Lung (tissue), 12 donors: ENCODE measurements around the gene SPON2. TPM values are rescaled to one million over a fixed set of nuclear protein-coding genes. Genes with fewer than 3 reads are reported as not detected.

Experiments used
- ATAC-seq: fragments of 200-7000 bp; cut with Tn5 transposase; one replicate; pipeline ENCODE4 v1.9.1; 2020; ENCODE audit warnings: moderate number of reproducible peaks; ENCODE audit not compliant: insufficient read depth, low FRiP score
- DNase-seq, 3 donors: peaks; one replicate each; pipeline ENCODE4 v3.0.0-alpha.2; 2013 to 2017
- H3K27ac ChIP-seq, 2 donors: one replicate each; pipeline ENCODE4 v1.5.1; 2013; ENCODE audit warnings: mild to moderate bottlenecking in 2 of 2, moderate library complexity in 2 of 2, control low read depth in 1 of 2, inconsistent platforms in 1 of 2, low read depth in 1 of 2, low read length in 1 of 2
- H3K27me3 ChIP-seq, 3 donors: one replicate each; pipeline ENCODE4 v1.5.1; 2013; ENCODE audit warnings: low read length in 2 of 3; ENCODE audit not compliant: control insufficient read depth in 3 of 3, insufficient read depth in 3 of 3
- H3K36me3 ChIP-seq, 4 donors: one replicate each; pipeline ENCODE4 v1.5.1; 2013; ENCODE audit warnings: low read length in 4 of 4, mild to moderate bottlenecking in 1 of 4, moderate library complexity in 1 of 4; ENCODE audit not compliant: control insufficient read depth in 4 of 4, insufficient read depth in 4 of 4
- H3K4me1 ChIP-seq, 5 donors: one replicate each; pipeline ENCODE4 v1.5.1; 2013; ENCODE audit warnings: low read length in 5 of 5, mild to moderate bottlenecking in 2 of 5, moderate library complexity in 1 of 5; ENCODE audit not compliant: control insufficient read depth in 5 of 5, insufficient read depth in 5 of 5
- H3K4me3 ChIP-seq: one replicate; pipeline ENCODE4 v1.5.1; 2013; ENCODE audit warnings: mild to moderate bottlenecking, control low read depth, moderate library complexity
- H3K9ac ChIP-seq, 2 donors: one replicate each; pipeline ENCODE4 v1.5.1; 2013; ENCODE audit warnings: low read length in 2 of 2, control low read depth in 1 of 2; ENCODE audit not compliant: insufficient read depth in 1 of 2
- H3K9me3 ChIP-seq, 4 donors: one replicate each; pipeline ENCODE4 v1.5.1; 2013; ENCODE audit warnings: low read length in 3 of 4, mild to moderate bottlenecking in 1 of 4, moderate library complexity in 1 of 4; ENCODE audit not compliant: control insufficient read depth in 4 of 4, insufficient read depth in 3 of 4
- CTCF ChIP-seq: IDR thresholded peaks from 2 replicates; pipeline ENCODE4 v1.5.1; 2012; ENCODE audit warnings: mild to moderate bottlenecking; ENCODE audit errors: control extremely low read depth, extremely low read depth
- WGBS, 2 donors: extraction: QIAGEN DNeasy Blood & Tissue Kit; methylation state at CpG; one replicate each; pipeline ENCODE4 v1.1.7; 2013; 5-methylcytosine and 5-hydroxymethylcytosine counted together
- polyA plus RNA-seq, 2 donors: library from polyadenylated mRNA; stranded (reverse); fragments of 200-250 nt; gene quantifications; one replicate each; pipeline ENCODE4 v1.2.1, GENCODE V29; 2013
- total RNA-seq, 2 donors: library from RNA; depleted of rRNA in 1 of 2; stranded (reverse); fragments of >200 nt in 1 of 2; gene quantifications; one replicate each; pipeline ENCODE4 v1.2.1, GENCODE V29; 2014 to 2021
- donor health status: control.
- donor health status: control.
- donor health status: Bipolar disorder and iron deficiency.
- donor health status: healthy.
- donor health status: DM: yes; HTN: yes; CAD: no.

SPON2 gene
- total and polyA plus RNA-seq, 4 donors, result 21.0 to 106 (median 68.5) TPM

- H3K27ac ChIP-seq, result no peak overlapping the region
- H3K4me3 ChIP-seq, result no peak overlapping the region
- ATAC-seq (no peak), DNase-seq (no peak)
- WGBS, 2 donors, result 59 to 66% methylated on average over 24 of the region's 24 CpGs
- no peak overlapping the region for H3K9ac ChIP-seq
- peaks cover 0 to 15% (median 0%) of the 10 kb centered on the region in 5 donors for H3K4me1 ChIP-seq
- H3K27me3 ChIP-seq, result peaks cover 0 to 22% (median 6%) of the 10 kb centered on the region in 3 donors
- no peaks in the 10 kb centered on the region for H3K36me3 ChIP-seq
- TF ChIP-seq CTCF, result no peak
- H3K9me3 ChIP-seq, result no peaks in the 10 kb centered on the region
Measured at GRCh38 chr4:1166509-1167243, 5.7 kb downstream of the SPON2 start.

GRCh38 chr4:1164956-1165545, 7.3 kb downstream of the SPON2 start:
- WGBS, 2 donors, result 91 to 96% methylated on average over 13 of the region's 13 CpGs
- DNase-seq, result no peak
- peaks cover 0 to 15% (median 0%) of the 10 kb centered on the region in 5 donors for H3K4me1 ChIP-seq
- no peaks in the 10 kb centered on the region for H3K36me3 ChIP-seq
- H3K4me3 ChIP-seq, result no peak overlapping the region
- peaks cover 0 to 10% (median 0%) of the 10 kb centered on the region in 3 donors for H3K27me3 ChIP-seq
- no peak for TF ChIP-seq CTCF
- no peaks in the 10 kb centered on the region for H3K9me3 ChIP-seq
- no peak overlapping the region for H3K9ac ChIP-seq
- no peak overlapping the region for H3K27ac ChIP-seq
- ATAC-seq, result no peak

- no peak for TF ChIP-seq CTCF
- H3K27me3 ChIP-seq, result peaks cover 0 to 7% (median 0%) of the 10 kb centered on the region in 3 donors
- no peaks in the 10 kb centered on the region for H3K36me3 ChIP-seq
- peaks cover 0 to 15% (median 0%) of the 10 kb centered on the region in 5 donors for H3K4me1 ChIP-seq
- no peak for DNase-seq
- no peaks in the 10 kb centered on the region for H3K9me3 ChIP-seq
- WGBS, 2 donors, result 97 to 98% methylated on average over 5 of the region's 5 CpGs
- no peak for ATAC-seq
- H3K27ac ChIP-seq, result no peak overlapping the region
- no peak overlapping the region for H3K9ac ChIP-seq
- no peak overlapping the region for H3K4me3 ChIP-seq
Measured at GRCh38 chr4:1164444-1164843, 7.9 kb downstream of the SPON2 start.
